Activated naive CD8-positive, alpha-beta T cell treated with anti-CD3 and anti-CD28 coated beads for 36 hours (primary cell): Measurements from ENCODE around the gene FGF12. TPM values are rescaled to one million over a fixed set of nuclear protein-coding genes. Genes with fewer than 3 reads are reported as not detected.

Experiments used
- DNase-seq: peaks from one replicate; pipeline ENCODE4 v3.0.0; 2021
- H3K27ac Mint-ChIP-seq: one replicate; pipeline ENCODE4 v1.8.0; 2022; ENCODE audit warnings: mild to moderate bottlenecking, moderate library complexity, mixed read lengths
- H3K27me3 Mint-ChIP-seq: one replicate; pipeline ENCODE4 v1.8.0; 2022; ENCODE audit warnings: mild to moderate bottlenecking, mixed read lengths
- H3K36me3 Mint-ChIP-seq: one replicate; pipeline ENCODE4 v1.8.0; 2021; ENCODE audit warnings: mild to moderate bottlenecking, mixed read lengths
- H3K4me1 Mint-ChIP-seq: one replicate; pipeline ENCODE4 v1.8.0; 2021; ENCODE audit warnings: mixed read lengths
- H3K4me3 Mint-ChIP-seq: one replicate; pipeline ENCODE4 v1.8.0; 2022; ENCODE audit warnings: mild to moderate bottlenecking, moderate library complexity, mixed read lengths
- H3K9me3 Mint-ChIP-seq: one replicate; pipeline ENCODE4 v1.8.0; 2022; ENCODE audit warnings: mixed read lengths
- total RNA-seq, 2 experiments: library from RNA; stranded (reverse); gene quantifications; one replicate each; pipeline ENCODE4 v1.2.3, GENCODE V29; 2021

FGF12 gene
- total RNA-seq, 2 experiments from 2014 or later: not detected

DNA sequence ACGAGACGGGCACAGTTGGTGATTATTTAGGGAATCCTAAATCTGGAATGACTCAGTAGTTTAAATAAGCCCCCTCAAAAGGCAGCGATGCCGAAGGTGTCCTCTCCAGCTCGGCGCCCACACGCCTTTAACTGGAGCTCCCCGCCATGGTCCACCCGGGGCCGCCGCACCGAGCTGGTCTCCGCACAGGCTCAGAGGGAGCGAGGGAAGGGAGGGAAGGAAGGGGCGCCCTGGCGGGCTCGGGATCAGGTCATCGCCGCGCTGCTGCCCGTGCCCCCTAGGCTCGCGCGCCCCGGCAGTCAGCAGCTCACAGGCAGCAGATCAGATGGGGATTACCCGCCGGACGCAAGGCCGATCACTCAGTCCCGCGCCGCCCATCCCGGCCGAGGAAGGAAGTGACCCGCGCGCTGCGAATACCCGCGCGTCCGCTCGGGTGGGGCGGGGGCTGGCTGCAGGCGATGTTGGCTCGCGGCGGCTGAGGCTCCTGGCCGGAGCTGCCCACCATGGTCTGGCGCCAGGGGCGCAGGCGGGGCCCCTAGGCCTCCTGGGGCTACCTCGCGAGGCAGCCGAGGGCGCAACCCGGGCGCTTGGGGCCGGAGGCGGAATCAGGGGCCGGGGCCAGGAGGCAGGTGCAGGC lies 318.0 kb downstream of the FGF12 start:
- Mint-ChIP-seq H3K36me3 (no peaks in the 10 kb centered on the region), H3K27ac (no peak overlapping the region), H3K9me3 (peaks cover 2% of the 10 kb centered on the region), H3K4me1 (peaks cover 2% of the 10 kb centered on the region), H3K27me3 (peaks cover 64% of the 10 kb centered on the region), H3K4me3 (no peak overlapping the region)
- no peak for DNase-seq

DNA sequence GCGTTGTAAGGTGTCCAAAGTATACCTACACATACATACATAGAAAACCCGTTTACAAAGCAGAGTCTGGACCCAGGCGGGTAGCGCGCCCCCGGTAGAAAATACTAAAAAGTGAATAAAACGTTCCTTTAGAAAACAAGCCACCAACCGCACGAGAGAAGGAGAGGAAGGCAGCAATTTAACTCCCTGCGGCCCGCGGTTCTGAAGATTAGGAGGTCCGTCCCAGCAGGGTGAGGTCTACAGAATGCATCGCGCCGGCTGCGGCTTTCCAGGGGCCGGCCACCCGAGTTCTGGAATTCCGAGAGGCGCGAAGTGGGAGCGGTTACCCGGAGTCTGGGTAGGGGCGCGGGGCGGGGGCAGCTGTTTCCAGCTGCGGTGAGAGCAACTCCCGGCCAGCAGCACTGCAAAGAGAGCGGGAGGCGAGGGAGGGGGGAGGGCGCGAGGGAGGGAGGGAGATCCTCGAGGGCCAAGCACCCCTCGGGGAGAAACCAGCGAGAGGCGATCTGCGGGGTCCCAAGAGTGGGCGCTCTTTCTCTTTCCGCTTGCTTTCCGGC lies 318.6 kb downstream of the FGF12 start:
- H3K36me3 Mint-ChIP-seq: no peaks in the 10 kb centered on the region
- no peak overlapping the region for H3K4me3 Mint-ChIP-seq
- no peak overlapping the region for H3K27ac Mint-ChIP-seq
- peaks cover 2% of the 10 kb centered on the region for H3K9me3 Mint-ChIP-seq
- peaks cover 2% of the 10 kb centered on the region for H3K4me1 Mint-ChIP-seq
- DNase-seq: no peak
- H3K27me3 Mint-ChIP-seq: peaks cover 64% of the 10 kb centered on the region

GRCh38 chr3:192408007-192408646 lies 319.2 kb downstream of the FGF12 start:
- Mint-ChIP-seq H3K4me3 (no peak overlapping the region), H3K27me3 (peaks cover 61% of the 10 kb centered on the region), H3K27ac (no peak overlapping the region), H3K36me3 (no peaks in the 10 kb centered on the region), H3K9me3 (peaks cover 2% of the 10 kb centered on the region), H3K4me1 (peaks cover 2% of the 10 kb centered on the region)
- no peak for DNase-seq

DNA sequence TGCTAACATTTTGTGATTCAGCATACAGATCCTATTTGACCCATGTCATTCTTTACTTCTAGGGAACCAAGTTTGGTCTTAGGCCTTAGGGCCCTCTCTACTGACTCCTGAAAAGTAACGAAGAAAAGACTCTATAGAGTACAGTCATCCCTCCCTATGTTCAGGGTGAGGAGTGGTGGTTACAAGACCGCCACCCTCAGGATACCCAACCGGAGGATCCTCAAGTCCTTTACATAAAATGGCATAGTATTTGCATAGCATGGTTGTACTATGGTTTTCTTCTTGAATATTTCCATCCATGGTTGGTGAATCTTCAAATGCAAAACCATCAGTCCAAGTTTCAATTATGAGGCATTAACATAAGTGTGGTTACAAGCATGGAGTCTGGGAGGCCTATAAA lies 327.6 kb downstream of the FGF12 start:
- no peak overlapping the region for H3K4me3 Mint-ChIP-seq
- H3K9me3 Mint-ChIP-seq: no peaks in the 10 kb centered on the region
- no peak overlapping the region for H3K27ac Mint-ChIP-seq
- DNase-seq: no peak
- H3K27me3 Mint-ChIP-seq: no peaks in the 10 kb centered on the region
- H3K36me3 Mint-ChIP-seq: no peaks in the 10 kb centered on the region
- no peaks in the 10 kb centered on the region for H3K4me1 Mint-ChIP-seq

GRCh38 chr3:192397012-192397411 lies 330.3 kb downstream of the FGF12 start:
- Mint-ChIP-seq H3K4me1 (no peaks in the 10 kb centered on the region), H3K36me3 (no peaks in the 10 kb centered on the region), H3K4me3 (no peak overlapping the region), H3K9me3 (no peaks in the 10 kb centered on the region), H3K27ac (no peak overlapping the region), H3K27me3 (no peaks in the 10 kb centered on the region)
- DNase-seq: no peak

GRCh38 chr3:192395506-192395905 lies 331.8 kb downstream of the FGF12 start:
- H3K4me3 Mint-ChIP-seq: no peak overlapping the region

GRCh38 chr3:192392986-192393385 lies 334.4 kb downstream of the FGF12 start:
- no peaks in the 10 kb centered on the region for H3K9me3 Mint-ChIP-seq
- no peak overlapping the region for H3K27ac Mint-ChIP-seq
- no peaks in the 10 kb centered on the region for H3K4me1 Mint-ChIP-seq

More at GRCh38 chr3:192395506-192395905, 331.8 kb downstream of the FGF12 start:
- no peaks in the 10 kb centered on the region for H3K9me3 Mint-ChIP-seq
- no peaks in the 10 kb centered on the region for H3K36me3 Mint-ChIP-seq
- H3K27ac Mint-ChIP-seq: no peak overlapping the region
- DNase-seq: no peak
- H3K27me3 Mint-ChIP-seq: no peaks in the 10 kb centered on the region
- H3K4me1 Mint-ChIP-seq: no peaks in the 10 kb centered on the region

DNA sequence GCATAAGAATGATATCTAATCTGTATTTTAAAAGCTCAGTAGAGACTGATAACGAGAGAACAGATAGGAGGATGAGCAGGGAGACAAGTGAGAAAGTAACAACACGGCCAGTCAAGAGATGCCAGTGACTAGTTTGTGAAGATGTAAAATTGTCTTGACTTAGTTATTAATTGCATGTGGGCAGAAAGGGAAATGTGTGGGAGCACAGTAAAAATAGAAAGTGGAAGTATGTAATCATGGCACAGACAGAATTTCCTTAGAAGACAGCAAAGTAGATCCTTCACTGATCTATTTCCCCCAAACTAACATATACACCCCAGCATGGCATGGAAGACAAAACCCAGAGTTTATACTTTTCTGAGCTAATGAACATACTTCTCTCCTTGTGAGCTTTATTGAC lies 344.5 kb downstream of the FGF12 start:
- Mint-ChIP-seq H3K4me3 (no peak overlapping the region), H3K27me3 (peaks cover 7% of the 10 kb centered on the region), H3K27ac (no peak overlapping the region), H3K36me3 (no peaks in the 10 kb centered on the region), H3K9me3 (no peaks in the 10 kb centered on the region), H3K4me1 (no peaks in the 10 kb centered on the region)
- DNase-seq: no peak

More at GRCh38 chr3:192392986-192393385, 334.4 kb downstream of the FGF12 start:
- no peak for DNase-seq
- H3K4me3 Mint-ChIP-seq: no peak overlapping the region
- H3K27me3 Mint-ChIP-seq: no peaks in the 10 kb centered on the region
- H3K36me3 Mint-ChIP-seq: no peaks in the 10 kb centered on the region

DNA sequence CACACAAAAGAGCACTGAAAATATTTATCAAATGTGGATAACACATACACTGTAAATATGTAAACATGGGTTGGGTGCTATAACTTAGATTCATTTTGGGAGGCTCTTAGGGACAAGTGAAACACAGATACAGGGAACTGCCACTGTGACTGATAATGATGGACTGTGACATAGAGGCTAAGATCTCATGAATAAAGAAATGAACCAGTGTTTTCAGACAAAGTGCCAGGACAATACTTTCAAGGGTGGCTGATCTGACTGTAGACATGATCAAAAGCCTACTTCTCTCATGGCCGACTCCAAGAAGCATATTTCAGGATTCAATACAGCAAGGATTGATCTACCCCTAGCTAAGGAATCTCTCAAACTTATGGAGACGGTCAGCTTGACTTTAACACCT lies 353.8 kb downstream of the FGF12 start:
- Mint-ChIP-seq H3K27me3 (no peaks in the 10 kb centered on the region), H3K27ac (no peak overlapping the region), H3K9me3 (no peaks in the 10 kb centered on the region), H3K36me3 (no peaks in the 10 kb centered on the region), H3K4me3 (no peak overlapping the region), H3K4me1 (no peaks in the 10 kb centered on the region)
- DNase-seq: no peak

- Mint-ChIP-seq H3K4me1 (no peaks in the 10 kb centered on the region), H3K27ac (no peak overlapping the region), H3K27me3 (no peaks in the 10 kb centered on the region), H3K9me3 (no peaks in the 10 kb centered on the region), H3K4me3 (no peak overlapping the region), H3K36me3 (no peaks in the 10 kb centered on the region)
- DNase-seq: no peak
Observed at GRCh38 chr3:192373032-192373431, 354.3 kb downstream of the FGF12 start.

- H3K9me3 Mint-ChIP-seq: no peaks in the 10 kb centered on the region
- H3K27me3 Mint-ChIP-seq: no peaks in the 10 kb centered on the region
- H3K27ac Mint-ChIP-seq: no peak overlapping the region
- H3K4me3 Mint-ChIP-seq: no peak overlapping the region
- no peaks in the 10 kb centered on the region for H3K36me3 Mint-ChIP-seq
- no peak for DNase-seq
- H3K4me1 Mint-ChIP-seq: no peaks in the 10 kb centered on the region
Observed at GRCh38 chr3:192372616-192373015, 354.7 kb downstream of the FGF12 start.

GRCh38 chr3:192371870-192372400 lies 355.4 kb downstream of the FGF12 start:
- Mint-ChIP-seq H3K27me3 (no peaks in the 10 kb centered on the region), H3K36me3 (no peaks in the 10 kb centered on the region), H3K9me3 (no peaks in the 10 kb centered on the region), H3K4me3 (no peak overlapping the region), H3K4me1 (no peaks in the 10 kb centered on the region), H3K27ac (no peak overlapping the region)
- no peak for DNase-seq

- H3K27ac Mint-ChIP-seq: no peak overlapping the region
- no peak overlapping the region for H3K4me3 Mint-ChIP-seq
- H3K27me3 Mint-ChIP-seq: no peaks in the 10 kb centered on the region
- H3K36me3 Mint-ChIP-seq: no peaks in the 10 kb centered on the region
- H3K4me1 Mint-ChIP-seq: no peaks in the 10 kb centered on the region
- H3K9me3 Mint-ChIP-seq: no peaks in the 10 kb centered on the region
- no peak for DNase-seq
Observed at GRCh38 chr3:192367616-192368015, 359.7 kb downstream of the FGF12 start.

DNA sequence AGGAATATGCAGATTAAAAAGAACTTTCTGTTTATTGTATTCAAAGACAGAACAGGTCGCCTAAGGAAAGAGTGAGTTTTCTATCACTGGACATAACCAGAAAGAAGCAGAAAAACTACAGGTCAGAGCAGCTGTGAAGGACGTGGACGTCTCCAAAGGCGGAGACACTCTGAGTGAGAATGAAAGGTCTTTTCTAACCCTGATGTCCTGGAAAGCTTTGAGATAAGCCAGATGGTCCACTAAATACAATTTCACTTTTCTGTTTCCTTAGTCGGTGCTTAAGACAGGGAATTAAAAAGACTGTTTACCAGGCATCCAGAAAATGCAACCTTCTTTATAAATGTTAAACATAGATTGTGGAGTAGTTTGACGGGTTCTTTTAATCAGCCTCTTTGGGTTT lies 360.4 kb downstream of the FGF12 start:
- no peak for DNase-seq
- Mint-ChIP-seq H3K27me3 (no peaks in the 10 kb centered on the region), H3K4me3 (no peak overlapping the region), H3K4me1 (no peaks in the 10 kb centered on the region), H3K27ac (no peak overlapping the region), H3K9me3 (peaks cover 2% of the 10 kb centered on the region), H3K36me3 (no peaks in the 10 kb centered on the region)

DNA sequence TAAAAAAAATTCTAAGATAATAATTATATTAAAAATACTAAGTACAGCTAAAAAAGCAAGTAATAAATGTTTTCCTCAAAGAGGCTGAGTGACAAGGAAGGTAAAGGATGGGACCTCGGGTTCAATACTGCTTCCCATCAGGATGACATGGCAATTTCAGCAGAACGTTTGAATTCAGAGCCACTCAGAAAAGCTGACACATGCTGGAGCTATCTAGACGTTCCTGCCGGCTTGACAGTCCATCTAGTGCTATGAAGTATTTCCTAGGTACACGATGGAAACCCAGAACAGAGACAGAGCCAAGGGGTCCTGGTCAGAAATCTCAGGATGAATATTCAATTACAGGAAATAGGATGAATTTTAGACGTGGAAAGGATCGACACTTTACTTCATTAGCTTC lies 361.8 kb downstream of the FGF12 start:
- no peak overlapping the region for H3K27ac Mint-ChIP-seq
- H3K9me3 Mint-ChIP-seq: peaks cover 2% of the 10 kb centered on the region
- no peaks in the 10 kb centered on the region for H3K36me3 Mint-ChIP-seq

GRCh38 chr3:192364316-192364715 lies 363.0 kb downstream of the FGF12 start:
- Mint-ChIP-seq H3K4me3 (no peak overlapping the region), H3K4me1 (no peaks in the 10 kb centered on the region), H3K9me3 (peaks cover 2% of the 10 kb centered on the region), H3K27me3 (no peaks in the 10 kb centered on the region), H3K36me3 (no peaks in the 10 kb centered on the region), H3K27ac (no peak overlapping the region)
- DNase-seq: no peak

More for the DNA sequence above, 361.8 kb downstream of the FGF12 start:
- H3K27me3 Mint-ChIP-seq: no peaks in the 10 kb centered on the region
- no peaks in the 10 kb centered on the region for H3K4me1 Mint-ChIP-seq
- DNase-seq: no peak
- no peak overlapping the region for H3K4me3 Mint-ChIP-seq
